GM12878 (cell line): ENCODE measurements around the gene UBAC2. TPM values are rescaled to one million over a fixed set of nuclear protein-coding genes. Genes with fewer than 3 reads are reported as not detected.

ENCODE experiments used
- ATAC-seq: fragments of 200-7000 bp; cut with Tn5 transposase; 3 replicates; pipeline ENCODE4 v1.9.1; 2020; ENCODE audit warnings: mild to moderate bottlenecking, moderate library complexity
- BruUV-seq: library from RNA; stranded (reverse); fragments of 400-500 nt; replicated peaks from 2 replicates; lab custom pipeline; 2021; lab: Mats Ljungman, UMichigan
- CTCF ChIA-PET: fragments of 300-600 bp; sonication (Branson Sonifier 250); formaldehyde crosslinking; extraction: SDS; loops from one replicate; lab custom pipeline; 2021; ENCODE audit warnings: inconsistent platforms; lab: Yijun Ruan, JAX
- POLR2A ChIA-PET: fragments of 350-600 bp; formaldehyde crosslinking; extraction: SDS; loops from one replicate; lab custom pipeline; 2021; ENCODE audit warnings: inconsistent platforms; lab: Charles Lee
- RAD21 ChIA-PET: fragments of 300-600 bp; sonication (Branson Sonifier 250); formaldehyde crosslinking; loops from one replicate; lab custom pipeline; 2023; ENCODE audit warnings: antibody characterized with exemption; ENCODE audit not compliant: unreplicated experiment; lab: Charles Lee
- SMC1A ChIA-PET: fragments of 300-600 bp; sonication (Branson Sonifier 250); formaldehyde crosslinking; loops from one replicate; lab custom pipeline; 2023; ENCODE audit not compliant: unreplicated experiment, uncharacterized antibody; lab: Charles Lee
- DNase-seq: peaks from one replicate; pipeline ENCODE4 v3.0.0-alpha.2; 2011; ENCODE audit warnings: low read depth, low spot score
- FAIRE-seq: peaks from 3 replicates; lab custom pipeline; 2011; peaks lifted over from hg19 to GRCh38; lab: Jason Lieb, UNC
- H2AFZ ChIP-seq: 2 replicates; pipeline ENCODE4 v1.6.0; 2011; ENCODE audit warnings: low read depth, low read length, control low read depth; ENCODE audit not compliant: control insufficient read depth
- H3K27ac ChIP-seq: 2 replicates; pipeline ENCODE4 v1.5.1; 2011; ENCODE audit warnings: control low read depth; ENCODE audit not compliant: control insufficient read depth, insufficient read depth
- H3K27me3 ChIP-seq, 2 experiments: replicated peaks in 1 of 2; 2 replicates each; pipeline versions ENCODE4 v1.6.0 to v1.6.1; 2011; ENCODE audit warnings: low read length in 1 of 2; ENCODE audit not compliant: control insufficient read depth in 2 of 2, insufficient read depth in 2 of 2
- H3K36me3 ChIP-seq, 2 experiments: 2 replicates each; pipeline ENCODE4 v1.5.1; 2011; ENCODE audit warnings: low read length in 1 of 2; ENCODE audit not compliant: control insufficient read depth in 2 of 2, insufficient read depth in 2 of 2
- H3K4me1 ChIP-seq: 2 replicates; pipeline ENCODE4 v1.6.1; 2011; ENCODE audit warnings: mild to moderate bottlenecking, low read length, moderate library complexity, mixed read lengths; ENCODE audit not compliant: control insufficient read depth, insufficient read depth
- H3K4me2 ChIP-seq: 2 replicates; pipeline ENCODE4 v1.6.0; 2011; ENCODE audit warnings: control low read depth; ENCODE audit not compliant: control insufficient read depth, insufficient read depth
- H3K4me3 ChIP-seq: fragments of 200-600 bp; sonication (generic); 2 replicates; pipeline ENCODE4 v1.5.1; 2016
- H3K79me2 ChIP-seq: 2 replicates; pipeline ENCODE4 v1.6.0; 2011; ENCODE audit warnings: low read length; ENCODE audit not compliant: control insufficient read depth, insufficient read depth
- H3K9ac ChIP-seq: 2 replicates; pipeline ENCODE4 v1.8.0; 2011; ENCODE audit warnings: low read length, control low read depth, mixed read lengths; ENCODE audit not compliant: control insufficient read depth, insufficient read depth
- H3K9me3 ChIP-seq: replicated peaks from 3 replicates; pipeline ENCODE4 v1.5.1; 2011; ENCODE audit warnings: mild to moderate bottlenecking, low read length; ENCODE audit not compliant: control insufficient read depth, insufficient read depth
- H4K20me1 ChIP-seq: 2 replicates; pipeline ENCODE4 v1.6.0; 2011; ENCODE audit not compliant: control insufficient read depth, insufficient read depth
- ELK1 ChIP-seq: IDR thresholded peaks from 2 replicates; pipeline ENCODE4 v1.6.1; 2012; ENCODE audit warnings: low read depth, low read length, improper control_type of control experiment
- EZH2 ChIP-seq: IDR thresholded peaks from 2 replicates; pipeline ENCODE4 v1.6.1; 2012; ENCODE audit warnings: low read depth, mild to moderate bottlenecking, control low read depth, inconsistent platforms, low read length, borderline replicate concordance; ENCODE audit not compliant: control insufficient read depth
- FOXK2 ChIP-seq: fragments of 450-650 bp; IDR thresholded peaks from 2 replicates; pipeline ENCODE4 v1.6.1; 2017; ENCODE audit warnings: mild to moderate bottlenecking, moderate library complexity
- HDAC6 ChIP-seq: fragments of 200-600 bp; sonication (generic); IDR thresholded peaks from one replicate; pipeline ENCODE4 v1.8.0; 2017; ENCODE audit warnings: antibody characterized with exemption; ENCODE audit not compliant: unreplicated experiment
- IKZF2 ChIP-seq, 2 experiments: fragments of 450-650 bp; IDR thresholded peaks; 2 replicates each; pipeline ENCODE4 v1.6.1; 2017; ENCODE audit warnings: mild to moderate bottlenecking in 2 of 2, moderate library complexity in 2 of 2
- IRF4 ChIP-seq: IDR thresholded peaks from 2 replicates; pipeline ENCODE4 v1.6.1; 2011; ENCODE audit warnings: low read depth, low read length
- MTA3 ChIP-seq: IDR thresholded peaks from 2 replicates; pipeline ENCODE4 v1.6.1; 2012; ENCODE audit warnings: low read length, inconsistent platforms, borderline replicate concordance
- NFIC ChIP-seq: IDR thresholded peaks from 2 replicates; pipeline ENCODE4 v1.6.1; 2012; ENCODE audit warnings: low read depth, mild to moderate bottlenecking, inconsistent platforms, low read length, moderate library complexity
- PAX8 ChIP-seq: fragments of 450-650 bp; IDR thresholded peaks from 2 replicates; pipeline ENCODE4 v1.6.1; 2017; ENCODE audit warnings: mild to moderate bottlenecking, moderate library complexity
- POLR2A ChIP-seq: IDR thresholded peaks from 2 replicates; pipeline ENCODE4 v1.6.1; 2011; ENCODE audit warnings: low read depth, mild to moderate bottlenecking, low read length
- POLR2AphosphoS5 ChIP-seq: IDR thresholded peaks from 2 replicates; pipeline ENCODE4 v1.6.1; 2011; ENCODE audit warnings: mild to moderate bottlenecking, low read length, inconsistent platforms
- RELA ChIP-seq: fragments of 450-650 bp; IDR thresholded peaks from 2 replicates; pipeline ENCODE4 v1.8.0; 2014; ENCODE audit warnings: borderline replicate concordance; ENCODE audit not compliant: partially characterized antibody
- SMARCA5 ChIP-seq: fragments of 450-650 bp; IDR thresholded peaks from 2 replicates; pipeline ENCODE4 v1.6.1; 2017; ENCODE audit warnings: mild to moderate bottlenecking
- SREBF2 ChIP-seq: IDR thresholded peaks from 2 replicates; pipeline ENCODE4 v1.6.1; 2012; ENCODE audit warnings: mild to moderate bottlenecking, low read length
- SUPT20H ChIP-seq: IDR thresholded peaks from 2 replicates; pipeline ENCODE4 v1.6.1; 2011; ENCODE audit warnings: low read depth, mild to moderate bottlenecking, low read length, moderate library complexity, borderline replicate concordance; ENCODE audit not compliant: control insufficient read depth
- TCF12 ChIP-seq: IDR thresholded peaks from 2 replicates; pipeline ENCODE4 v1.6.1; 2011; ENCODE audit warnings: low read depth, mild to moderate bottlenecking, low read length
- ZNF384 ChIP-seq: IDR thresholded peaks from 2 replicates; pipeline ENCODE4 v1.6.1; 2012; ENCODE audit warnings: low read depth, mild to moderate bottlenecking, low read length, improper control_type of control experiment, borderline replicate concordance
- WGBS: methylation state at CpG from one replicate; pipeline ENCODE4 v1.1.6; 2016; ENCODE audit warnings: low lambda C conversion rate; ENCODE audit not compliant: insufficient replicate concordance, insufficient coverage; ENCODE audit errors: missing lambda C conversion rate; 5-methylcytosine and 5-hydroxymethylcytosine counted together
- in situ Hi-C: fragments of 300-500 bp; cut with MboI; formaldehyde crosslinking; loops from 9 replicates; pipeline ENCODE4 v1.14.3; 2018; ENCODE audit warnings: mixed read lengths
- intact Hi-C: fragments of 100-400 bp; cut with micrococcal nuclease; formaldehyde crosslinking; loops from one replicate; pipeline ENCODE4 v1.14.2; 2022; ENCODE audit not compliant: unreplicated experiment
- polyA plus RNA-seq, 11 experiments: library from polyadenylated mRNA; depleted of rRNA in 4 of 11; unstranded in 6 of 11; stranded (reverse) in 5 of 11; fragments of >200 nt; fragmentation: Nextera tagmentation in 4 of 11; fragmentation: Illumina TruSeq in 1 of 11; extraction: Ambion mirVana in 4 of 11; extraction: Trizol in 1 of 11; gene quantifications; 1 replicate in 1 of 11; 2 replicates in 10 of 11; pipeline versions ENCODE4 v1.2.1 to v1.2.3, GENCODE V29; 2011 to 2016; ENCODE audit warnings: inconsistent platforms in 2 of 11, missing spikeins in 2 of 11, low read depth in 1 of 11
- total RNA-seq, 4 experiments: library from RNA; depleted of rRNA in 3 of 4; stranded (reverse); fragments of >200 nt in 3 of 4; fragmentation: Illumina TruSeq in 1 of 4; extraction: Trizol in 1 of 4; gene quantifications; 2 replicates each; pipeline versions ENCODE4 v1.2.1 to v1.2.3, GENCODE V29; 2013 to 2021
- TF ChIP-seq, protein P1 (sequence below): IDR thresholded peaks from 2 replicates; pipeline ENCODE4 v1.6.1; 2011; ENCODE audit warnings: borderline replicate concordance, low read depth, mild to moderate bottlenecking, moderate library complexity, low read length; ENCODE audit not compliant: insufficient read depth, poor library complexity, severe bottlenecking
- TF ChIP-seq, protein P2 (sequence below): fragments of 450-650 bp; IDR thresholded peaks from 2 replicates; pipeline ENCODE4 v1.6.1; 2018; ENCODE audit warnings: mild to moderate bottlenecking, low read depth, moderate library complexity; ENCODE audit not compliant: partially characterized antibody

Gene UBAC2
- total and polyA plus RNA-seq, 10 of the 15 experiments (the other 5 are each of a cell fraction or from before 2014, with no cell fraction given): 3.0 to 54.6 (median 17.4) TPM

DNA sequence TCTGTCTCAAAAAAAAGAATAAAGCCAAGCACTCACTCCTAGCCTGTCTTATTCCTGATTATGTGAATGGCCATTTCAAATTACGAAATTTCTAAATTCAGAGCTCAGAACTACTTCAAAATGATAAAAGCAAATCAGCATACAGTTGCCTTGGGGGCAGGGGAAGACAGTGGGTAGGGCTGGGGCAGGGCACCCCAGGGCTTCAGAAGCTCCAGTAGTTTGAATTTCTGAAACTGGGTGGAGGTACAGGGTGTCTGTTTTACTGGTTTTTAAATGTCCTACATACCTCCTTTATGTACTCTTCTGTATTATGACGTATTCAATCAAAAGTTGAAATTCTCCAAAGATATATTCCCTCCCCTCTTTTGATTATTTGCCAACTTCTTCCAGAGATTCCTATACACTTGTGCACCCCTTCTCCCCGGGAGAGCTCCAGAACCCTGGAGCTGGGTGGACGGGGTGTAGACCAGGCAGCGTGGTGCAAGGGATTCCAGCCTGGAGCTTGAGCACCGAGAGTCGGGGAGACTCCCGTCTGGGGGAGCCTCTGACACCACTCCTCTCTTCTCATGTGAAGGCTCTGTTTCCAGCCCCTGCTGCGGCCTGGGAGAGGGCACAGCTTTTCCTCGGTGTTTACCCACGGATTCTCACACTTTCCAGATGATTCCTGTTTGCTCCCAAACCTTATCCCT lies 191.3 kb downstream of the UBAC2 start:
- ChIA-PET POLR2A (interaction anchor here (0.6 kb wide), 1 partner anchor 11 kb away, joined by 3 read pairs; no protein-coding TSS in a partner anchor), CTCF (interaction anchor here (22.0 to 22.3 kb wide), 2 partner anchors 47 to 122 kb away, joined by 440 to 577 read pairs; no protein-coding TSS in a partner anchor)
- ATAC-seq: no peak
- TF ChIP-seq POLR2A: no peak
- no peak for TF ChIP-seq EZH2
- TF ChIP-seq PAX8: no peak
- TF ChIP-seq IRF4: no peak
- TF ChIP-seq TCF12: no peak
- no peak for TF ChIP-seq POLR2AphosphoS5
- no peak for TF ChIP-seq SREBF2
- TF ChIP-seq, protein P1, sequence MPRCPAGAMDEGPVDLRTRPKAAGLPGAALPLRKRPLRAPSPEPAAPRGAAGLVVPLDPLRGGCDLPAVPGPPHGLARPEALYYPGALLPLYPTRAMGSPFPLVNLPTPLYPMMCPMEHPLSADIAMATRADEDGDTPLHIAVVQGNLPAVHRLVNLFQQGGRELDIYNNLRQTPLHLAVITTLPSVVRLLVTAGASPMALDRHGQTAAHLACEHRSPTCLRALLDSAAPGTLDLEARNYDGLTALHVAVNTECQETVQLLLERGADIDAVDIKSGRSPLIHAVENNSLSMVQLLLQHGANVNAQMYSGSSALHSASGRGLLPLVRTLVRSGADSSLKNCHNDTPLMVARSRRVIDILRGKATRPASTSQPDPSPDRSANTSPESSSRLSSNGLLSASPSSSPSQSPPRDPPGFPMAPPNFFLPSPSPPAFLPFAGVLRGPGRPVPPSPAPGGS: no peak
- TF ChIP-seq HDAC6: no peak
- no peak for TF ChIP-seq ZNF384
- TF ChIP-seq SMARCA5: no peak
- no peak for TF ChIP-seq SUPT20H
- TF ChIP-seq, protein P2, sequence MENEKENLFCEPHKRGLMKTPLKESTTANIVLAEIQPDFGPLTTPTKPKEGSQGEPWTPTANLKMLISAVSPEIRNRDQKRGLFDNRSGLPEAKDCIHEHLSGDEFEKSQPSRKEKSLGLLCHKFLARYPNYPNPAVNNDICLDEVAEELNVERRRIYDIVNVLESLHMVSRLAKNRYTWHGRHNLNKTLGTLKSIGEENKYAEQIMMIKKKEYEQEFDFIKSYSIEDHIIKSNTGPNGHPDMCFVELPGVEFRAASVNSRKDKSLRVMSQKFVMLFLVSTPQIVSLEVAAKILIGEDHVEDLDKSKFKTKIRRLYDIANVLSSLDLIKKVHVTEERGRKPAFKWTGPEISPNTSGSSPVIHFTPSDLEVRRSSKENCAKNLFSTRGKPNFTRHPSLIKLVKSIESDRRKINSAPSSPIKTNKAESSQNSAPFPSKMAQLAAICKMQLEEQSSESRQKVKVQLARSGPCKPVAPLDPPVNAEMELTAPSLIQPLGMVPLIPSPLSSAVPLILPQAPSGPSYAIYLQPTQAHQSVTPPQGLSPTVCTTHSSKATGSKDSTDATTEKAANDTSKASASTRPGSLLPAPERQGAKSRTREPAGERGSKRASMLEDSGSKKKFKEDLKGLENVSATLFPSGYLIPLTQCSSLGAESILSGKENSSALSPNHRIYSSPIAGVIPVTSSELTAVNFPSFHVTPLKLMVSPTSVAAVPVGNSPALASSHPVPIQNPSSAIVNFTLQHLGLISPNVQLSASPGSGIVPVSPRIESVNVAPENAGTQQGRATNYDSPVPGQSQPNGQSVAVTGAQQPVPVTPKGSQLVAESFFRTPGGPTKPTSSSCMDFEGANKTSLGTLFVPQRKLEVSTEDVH: no peak
- no peak for TF ChIP-seq ELK1
- no peak for TF ChIP-seq RELA
- no peak for TF ChIP-seq MTA3
- no peak for TF ChIP-seq NFIC
- no peak for TF ChIP-seq FOXK2
- TF ChIP-seq IKZF2 (IDR thresholded peaks at IDR 0.05): no peak

More for the DNA sequence above, 191.3 kb downstream of the UBAC2 start:
- Histone ChIP-seq H3K9me3 (no peaks in the 10 kb centered on the region), H3K36me3 (no peaks in the 10 kb centered on the region), H2AFZ (no peak overlapping the region), H3K27ac (no peak overlapping the region), H3K4me3 (no peak overlapping the region), H3K4me2 (no peak overlapping the region), H3K27me3 (no peaks in the 10 kb centered on the region), H3K9ac (no peak overlapping the region), H3K79me2 (no peaks in the 10 kb centered on the region), H4K20me1 (no peaks in the 10 kb centered on the region), H3K4me1 (peaks cover 16% of the 10 kb centered on the region)
- RAD21 ChIA-PET: interaction anchor here (1.5 to 8.0 kb wide), 3 partner anchors 43 to 126 kb away, joined by 3 to 168 read pairs (median 7); no protein-coding TSS in a partner anchor
- in situ Hi-C loops: no loop called here
- 91% methylated on average over 11 of the region's 11 CpGs for WGBS
- SMC1A ChIA-PET: interaction anchor here (0.6 to 13.7 kb wide), 6 partner anchors 13 to 142 kb away, joined by 3 to 306 read pairs (median 4); no protein-coding TSS in a partner anchor
- no TSS peak for BruUV-seq
- intact Hi-C loops: no loop called here
- DNase-seq: no peak
- no peak for FAIRE-seq
